HAP-1 (cell line): ENCODE data around the gene SSX7.
"Not testable (repeated sequence)": the region's sequence is repeated elsewhere in the genome, so short reads cannot be mapped to it uniquely, and the experiment has no call there.

Source experiments
- DNase-seq, 2 experiments: peaks; one replicate each; pipeline ENCODE4 v3.0.0-alpha.2; 2016 to 2020; ENCODE audit warnings: low spot score in 2 of 2
- H3K27me3 ChIP-seq: fragments of 250-450 bp; sonication (Bioruptor Pico); 2 replicates; pipeline ENCODE4 v1.5.1; 2020; ENCODE audit warnings: low read depth, mild to moderate bottlenecking, moderate library complexity
- H3K36me3 ChIP-seq: fragments of 250-450 bp; sonication (Bioruptor Pico); replicated peaks from 2 replicates; pipeline ENCODE4 v1.5.1; 2020; ENCODE audit warnings: mild to moderate bottlenecking
- H3K4me1 ChIP-seq: fragments of 250-450 bp; sonication (Bioruptor Pico); 2 replicates; pipeline ENCODE4 v1.5.1; 2020; ENCODE audit warnings: mild to moderate bottlenecking
- H3K4me3 ChIP-seq: fragments of 250-450 bp; sonication (Bioruptor Pico); 2 replicates; pipeline ENCODE4 v1.5.1; 2020; ENCODE audit warnings: mild to moderate bottlenecking, moderate library complexity
- H3K9me3 ChIP-seq: fragments of 250-450 bp; sonication (Bioruptor Pico); 2 replicates; pipeline ENCODE4 v1.5.1; 2020; ENCODE audit warnings: mild to moderate bottlenecking, moderate library complexity
- in situ Hi-C: fragments of 300-500 bp; cut with MboI; formaldehyde crosslinking; loops from 3 replicates; pipeline ENCODE4 v1.14.3; 2020; ENCODE audit warnings: low sequenced_read_pairs, inconsistent platforms, mixed read lengths

Gene SSX7

GRCh38 chrX:52654800-52655199, at the start of gene SSX7:
SSX7 (minus strand) TSS chrX:52654900; CDS start chrX:52653472, 1,428 bp downstream.
- in situ Hi-C loops, H3K27me3 ChIP-seq, DNase-seq: not testable (repeated sequence)

GRCh38 chrX:52692034-52692433, 37.3 kb upstream of the SSX7 start:
- in situ Hi-C loops, result not testable (repeated sequence)

More at GRCh38 chrX:52654800-52655199, at the start of gene SSX7:
- not testable (repeated sequence) for H3K36me3 ChIP-seq, H3K9me3 ChIP-seq, H3K4me3 ChIP-seq, H3K4me1 ChIP-seq

GRCh38 chrX:52662218-52662617, 7.5 kb upstream of the SSX7 start:
- H3K9me3 ChIP-seq, DNase-seq, H3K36me3 ChIP-seq, H3K4me1 ChIP-seq, H3K4me3 ChIP-seq, H3K27me3 ChIP-seq, in situ Hi-C loops: not testable (repeated sequence)

More at GRCh38 chrX:52692034-52692433, 37.3 kb upstream of the SSX7 start:
- H3K9me3 ChIP-seq, H3K36me3 ChIP-seq, H3K4me3 ChIP-seq, H3K4me1 ChIP-seq, H3K27me3 ChIP-seq, DNase-seq: not testable (repeated sequence)

- H3K4me3 ChIP-seq, H3K4me1 ChIP-seq, DNase-seq, H3K9me3 ChIP-seq, in situ Hi-C loops, H3K36me3 ChIP-seq, H3K27me3 ChIP-seq: not testable (repeated sequence)
These were observed 775 bp upstream of the SSX7 start for GRCh38 chrX:52655475-52655874.

- H3K9me3 ChIP-seq, in situ Hi-C loops, DNase-seq, H3K27me3 ChIP-seq, H3K4me1 ChIP-seq, H3K4me3 ChIP-seq, H3K36me3 ChIP-seq: not testable (repeated sequence)
These were observed 4.0 kb downstream of the SSX7 start for GRCh38 chrX:52650676-52651075.

- H3K36me3 ChIP-seq, H3K9me3 ChIP-seq, in situ Hi-C loops: not testable (repeated sequence)
These were observed 5.7 kb downstream of the SSX7 start for GRCh38 chrX:52648956-52649355.

GRCh38 chrX:52628483-52628882, 26.2 kb downstream of the SSX7 start:
- H3K4me3 ChIP-seq, in situ Hi-C loops, H3K9me3 ChIP-seq, DNase-seq, H3K4me1 ChIP-seq, H3K36me3 ChIP-seq, H3K27me3 ChIP-seq: not testable (repeated sequence)

More at GRCh38 chrX:52648956-52649355, 5.7 kb downstream of the SSX7 start:
- H3K4me3 ChIP-seq, DNase-seq, H3K27me3 ChIP-seq, H3K4me1 ChIP-seq: not testable (repeated sequence)

- DNase-seq, H3K9me3 ChIP-seq, H3K27me3 ChIP-seq, in situ Hi-C loops, H3K36me3 ChIP-seq, H3K4me3 ChIP-seq, H3K4me1 ChIP-seq: not testable (repeated sequence)
These were observed 34.0 kb downstream of the SSX7 start for GRCh38 chrX:52620661-52621060.

- Histone ChIP-seq H3K9me3 (no peaks in the 10 kb centered on the region), H3K36me3 (no peaks in the 10 kb centered on the region), H3K4me1 (no peaks in the 10 kb centered on the region), H3K4me3 (no peak overlapping the region), H3K27me3 (no peaks in the 10 kb centered on the region)
- in situ Hi-C loops, result no loop called here
- no peak for DNase-seq
These were observed 45.7 kb downstream of the SSX7 start for GRCh38 chrX:52608961-52609360.

- H3K36me3 ChIP-seq, DNase-seq, H3K4me1 ChIP-seq, in situ Hi-C loops, H3K27me3 ChIP-seq, H3K4me3 ChIP-seq, H3K9me3 ChIP-seq: not testable (repeated sequence)
These were observed 51.5 kb downstream of the SSX7 start for GRCh38 chrX:52603151-52603550.

GRCh38 chrX:52598886-52599285, 55.8 kb downstream of the SSX7 start:
- Histone ChIP-seq H3K4me1 (no peaks in the 10 kb centered on the region), H3K4me3 (no peak overlapping the region), H3K9me3 (no peaks in the 10 kb centered on the region), H3K27me3 (no peaks in the 10 kb centered on the region), H3K36me3 (no peaks in the 10 kb centered on the region)
- no peak for DNase-seq
- in situ Hi-C loops, result loop anchor here (25.0 kb wide), 1 partner anchor 263 kb away; the partner anchor contains the start of gene XAGE3

GRCh38 chrX:52594658-52595057, 60.0 kb downstream of the SSX7 start:
- H3K9me3 ChIP-seq, result no peaks in the 10 kb centered on the region
- no peaks in the 10 kb centered on the region for H3K27me3 ChIP-seq
- no peak overlapping the region for H3K4me3 ChIP-seq
- in situ Hi-C loops, result loop anchor here (25.0 kb wide), 1 partner anchor 268 kb away; the partner anchor contains the start of gene XAGE3
- DNase-seq, result no peak
- no peaks in the 10 kb centered on the region for H3K36me3 ChIP-seq
- no peaks in the 10 kb centered on the region for H3K4me1 ChIP-seq
